ENCODE data around the gene DTX3. TPM values are rescaled to one million over a fixed set of nuclear protein-coding genes. Genes with fewer than 3 reads are reported as not detected.

The DTX3 gene
- polyA plus RNA-seq, 1 donor from 2014 or later: 141 TPM

DNA sequence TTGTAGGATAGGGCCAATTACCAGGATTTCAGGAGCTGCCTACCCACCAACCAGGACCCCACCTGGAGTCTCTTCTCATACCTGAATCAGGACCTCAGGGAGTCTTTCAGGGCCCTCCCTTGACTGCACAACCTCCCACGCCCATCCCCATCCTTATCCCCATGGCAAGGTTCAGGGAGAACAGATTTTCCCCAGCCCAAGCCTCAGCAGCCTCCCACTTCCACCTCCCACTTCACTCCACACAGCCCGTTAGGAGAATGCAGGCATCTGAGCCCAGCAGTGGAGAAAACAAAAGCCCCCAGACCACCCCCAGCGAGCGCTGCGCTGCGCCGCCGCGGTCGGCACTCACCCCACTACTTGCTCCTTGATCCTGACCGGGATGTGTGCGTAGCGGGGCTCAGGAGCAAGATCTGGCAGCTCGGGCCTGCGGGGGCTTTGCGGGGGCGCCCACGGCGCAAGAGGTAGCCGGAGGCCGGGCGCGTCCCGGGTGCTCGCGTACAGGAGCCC is 27.0 kb downstream of the DTX3 start:
- H3F3A ChIP-seq (ENCODE audit: insufficient read depth, low read length, poor library complexity, severe bottlenecking): peaks cover 3% of the 10 kb centered on the region
- peak overlapping the region; percentile 82 for H3K27ac ChIP-seq (ENCODE audit: low read length)
- H3K9me3 ChIP-seq (ENCODE audit: low read length): no peaks in the 10 kb centered on the region
- H3K79me2 ChIP-seq (replicated peaks; ENCODE audit: insufficient read depth, low read length): peaks cover 7% of the 10 kb centered on the region
- peak overlapping the region; percentile 60 for H2AFZ ChIP-seq (ENCODE audit: low read depth, low read length)
- peaks cover 43% of the 10 kb centered on the region for H3K27me3 ChIP-seq (ENCODE audit: insufficient read depth, low read depth, low read length)
- no peaks in the 10 kb centered on the region for H3K9me2 ChIP-seq (ENCODE audit: insufficient read depth, low read length)
- peaks cover 14% of the 10 kb centered on the region for H3K36me3 ChIP-seq (ENCODE audit: insufficient read depth, low read length)
- peak overlapping the region; percentile 94 for H3K9ac ChIP-seq (ENCODE audit: low read length)
- peak overlapping the region; percentile 97 for H3K4me3 ChIP-seq (ENCODE audit: low read length)
- TF ChIP-seq, protein P1, sequence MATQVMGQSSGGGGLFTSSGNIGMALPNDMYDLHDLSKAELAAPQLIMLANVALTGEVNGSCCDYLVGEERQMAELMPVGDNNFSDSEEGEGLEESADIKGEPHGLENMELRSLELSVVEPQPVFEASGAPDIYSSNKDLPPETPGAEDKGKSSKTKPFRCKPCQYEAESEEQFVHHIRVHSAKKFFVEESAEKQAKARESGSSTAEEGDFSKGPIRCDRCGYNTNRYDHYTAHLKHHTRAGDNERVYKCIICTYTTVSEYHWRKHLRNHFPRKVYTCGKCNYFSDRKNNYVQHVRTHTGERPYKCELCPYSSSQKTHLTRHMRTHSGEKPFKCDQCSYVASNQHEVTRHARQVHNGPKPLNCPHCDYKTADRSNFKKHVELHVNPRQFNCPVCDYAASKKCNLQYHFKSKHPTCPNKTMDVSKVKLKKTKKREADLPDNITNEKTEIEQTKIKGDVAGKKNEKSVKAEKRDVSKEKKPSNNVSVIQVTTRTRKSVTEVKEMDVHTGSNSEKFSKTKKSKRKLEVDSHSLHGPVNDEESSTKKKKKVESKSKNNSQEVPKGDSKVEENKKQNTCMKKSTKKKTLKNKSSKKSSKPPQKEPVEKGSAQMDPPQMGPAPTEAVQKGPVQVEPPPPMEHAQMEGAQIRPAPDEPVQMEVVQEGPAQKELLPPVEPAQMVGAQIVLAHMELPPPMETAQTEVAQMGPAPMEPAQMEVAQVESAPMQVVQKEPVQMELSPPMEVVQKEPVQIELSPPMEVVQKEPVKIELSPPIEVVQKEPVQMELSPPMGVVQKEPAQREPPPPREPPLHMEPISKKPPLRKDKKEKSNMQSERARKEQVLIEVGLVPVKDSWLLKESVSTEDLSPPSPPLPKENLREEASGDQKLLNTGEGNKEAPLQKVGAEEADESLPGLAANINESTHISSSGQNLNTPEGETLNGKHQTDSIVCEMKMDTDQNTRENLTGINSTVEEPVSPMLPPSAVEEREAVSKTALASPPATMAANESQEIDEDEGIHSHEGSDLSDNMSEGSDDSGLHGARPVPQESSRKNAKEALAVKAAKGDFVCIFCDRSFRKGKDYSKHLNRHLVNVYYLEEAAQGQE (IDR thresholded peaks at IDR 0.05; ENCODE audit: borderline replicate concordance): no peak
- TF ChIP-seq POLR2AphosphoS5 (IDR thresholded peaks at IDR 0.05) (peak; percentile 25), RAD21 (conservative IDR thresholded peaks at IDR 0.05) (no peak), SMC3 (conservative IDR thresholded peaks at IDR 0.05; ENCODE audit: poor library complexity) (no peak)
- peak overlapping the region; percentile 93 for H3K4me2 ChIP-seq (ENCODE audit: low read length)
- H4K20me1 ChIP-seq (ENCODE audit: insufficient read depth): no peaks in the 10 kb centered on the region

DNA sequence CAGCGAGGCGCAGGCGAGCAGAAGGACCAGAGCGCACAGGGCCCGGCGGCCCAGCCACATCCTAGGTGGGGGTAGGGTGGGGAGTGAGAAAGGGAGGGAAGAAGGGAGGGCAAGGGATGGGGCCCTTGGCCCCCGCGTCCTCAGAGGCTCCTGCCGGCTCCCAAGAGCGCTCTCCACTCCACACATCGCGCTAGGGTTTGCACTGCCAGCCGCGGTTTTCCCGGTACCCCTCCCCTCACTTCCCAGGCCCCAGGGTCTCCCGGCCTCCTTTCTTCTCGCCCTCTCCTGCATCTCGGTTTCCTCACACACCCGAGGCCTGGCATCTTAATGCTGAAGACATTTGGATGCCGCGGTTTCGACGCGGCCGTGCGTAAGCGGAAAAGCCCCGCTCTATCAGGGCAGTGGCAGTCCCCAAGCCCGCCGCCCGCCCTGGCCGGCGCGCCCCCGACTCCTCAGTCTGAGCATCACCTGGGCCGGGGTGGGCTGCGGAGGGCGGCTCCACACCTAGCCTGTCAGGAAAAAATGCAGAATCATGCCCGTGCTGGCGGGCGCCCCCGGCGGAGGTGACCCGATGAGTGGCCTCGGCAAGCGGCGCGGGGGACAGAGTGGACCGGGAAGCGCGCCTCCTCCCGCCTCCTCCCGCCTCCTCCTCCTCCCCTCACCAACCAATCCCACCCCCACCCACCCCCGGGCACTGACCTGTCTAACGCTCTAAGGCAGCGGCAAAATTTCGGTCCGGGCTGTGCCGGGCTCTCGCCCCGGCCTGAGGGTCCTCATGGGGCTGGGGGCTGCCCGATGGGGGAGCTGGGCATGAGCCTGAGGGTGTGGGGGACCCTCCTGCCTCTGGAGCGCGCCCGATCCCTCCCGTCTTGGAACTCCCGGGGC is 27.7 kb downstream of the DTX3 start:
- Histone ChIP-seq H2AFZ (ENCODE audit: low read depth, low read length) (peak overlapping the region; percentile 60), H3K27ac (ENCODE audit: low read length) (peak overlapping the region; percentile 82)

GRCh38 chr12:57632958-57633840 is 28.6 kb downstream of the DTX3 start, which contains the start of gene B4GALNT1:
B4GALNT1 (minus strand) TSS chr12:57633201; CDS start chr12:57632132, 1,069 bp downstream.
- H4K20me1 ChIP-seq (ENCODE audit: insufficient read depth): no peaks in the 10 kb centered on the region
- H3K4me3 ChIP-seq (ENCODE audit: low read length): peak within 1 kb of the TSS; percentile 97
- H2AFZ ChIP-seq (ENCODE audit: low read depth, low read length): peak within 1 kb of the TSS; percentile 70
- peaks cover 3% of the 10 kb centered on the region for H3F3A ChIP-seq (ENCODE audit: insufficient read depth, low read length, poor library complexity, severe bottlenecking)
- H3K36me3 ChIP-seq (ENCODE audit: insufficient read depth, low read length): peaks cover 13% of the 10 kb centered on the region
- H3K4me2 ChIP-seq (ENCODE audit: low read length): peak within 1 kb of the TSS; percentile 93
- H3K9ac ChIP-seq (ENCODE audit: low read length): peak within 1 kb of the TSS; percentile 94
- no peaks in the 10 kb centered on the region for H3K9me3 ChIP-seq (ENCODE audit: low read length)
- H3K27ac ChIP-seq (ENCODE audit: low read length): peak within 1 kb of the TSS; percentile 82
- H3K79me2 ChIP-seq (replicated peaks; ENCODE audit: insufficient read depth, low read length): peaks cover 7% of the 10 kb centered on the region
- H3K9me2 ChIP-seq (ENCODE audit: insufficient read depth, low read length): no peaks in the 10 kb centered on the region
- peaks cover 32% of the 10 kb centered on the region for H3K27me3 ChIP-seq (ENCODE audit: insufficient read depth, low read depth, low read length)
- TF ChIP-seq EP300 (conservative IDR thresholded peaks at IDR 0.05; ENCODE audit: poor library complexity, severe bottlenecking): peak; percentile 42
- peak; percentile 75 for TF ChIP-seq POLR2AphosphoS5 (IDR thresholded peaks at IDR 0.05)
- TF ChIP-seq, protein P1 (IDR thresholded peaks at IDR 0.05; ENCODE audit: borderline replicate concordance): peak; percentile 82
- TF ChIP-seq TAF1 (IDR thresholded peaks at IDR 0.05; ENCODE audit: low read depth): peak; percentile 78
- no peak for TF ChIP-seq EZH2 (IDR thresholded peaks at IDR 0.05; ENCODE audit: borderline replicate concordance, insufficient read depth, low read length, poor library complexity, severe bottlenecking)
- TF ChIP-seq RAD21 (conservative IDR thresholded peaks at IDR 0.05): peak; percentile 70
- TF ChIP-seq MXI1 (conservative IDR thresholded peaks at IDR 0.05; ENCODE audit: poor library complexity, severe bottlenecking): peak; percentile 61
- TF ChIP-seq, protein P2, sequence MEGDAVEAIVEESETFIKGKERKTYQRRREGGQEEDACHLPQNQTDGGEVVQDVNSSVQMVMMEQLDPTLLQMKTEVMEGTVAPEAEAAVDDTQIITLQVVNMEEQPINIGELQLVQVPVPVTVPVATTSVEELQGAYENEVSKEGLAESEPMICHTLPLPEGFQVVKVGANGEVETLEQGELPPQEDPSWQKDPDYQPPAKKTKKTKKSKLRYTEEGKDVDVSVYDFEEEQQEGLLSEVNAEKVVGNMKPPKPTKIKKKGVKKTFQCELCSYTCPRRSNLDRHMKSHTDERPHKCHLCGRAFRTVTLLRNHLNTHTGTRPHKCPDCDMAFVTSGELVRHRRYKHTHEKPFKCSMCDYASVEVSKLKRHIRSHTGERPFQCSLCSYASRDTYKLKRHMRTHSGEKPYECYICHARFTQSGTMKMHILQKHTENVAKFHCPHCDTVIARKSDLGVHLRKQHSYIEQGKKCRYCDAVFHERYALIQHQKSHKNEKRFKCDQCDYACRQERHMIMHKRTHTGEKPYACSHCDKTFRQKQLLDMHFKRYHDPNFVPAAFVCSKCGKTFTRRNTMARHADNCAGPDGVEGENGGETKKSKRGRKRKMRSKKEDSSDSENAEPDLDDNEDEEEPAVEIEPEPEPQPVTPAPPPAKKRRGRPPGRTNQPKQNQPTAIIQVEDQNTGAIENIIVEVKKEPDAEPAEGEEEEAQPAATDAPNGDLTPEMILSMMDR (IDR thresholded peaks at IDR 0.05; ENCODE audit: poor library complexity, severe bottlenecking): peak; percentile 97

More for the DNA sequence above, 27.7 kb downstream of the DTX3 start:
- peak overlapping the region; percentile 94 for H3K9ac ChIP-seq (ENCODE audit: low read length)
- TF ChIP-seq MXI1 (conservative IDR thresholded peaks at IDR 0.05; ENCODE audit: poor library complexity, severe bottlenecking): peak; percentile 9
- TF ChIP-seq TAF1 (IDR thresholded peaks at IDR 0.05; ENCODE audit: low read depth): no peak
- TF ChIP-seq POLR2AphosphoS5 (IDR thresholded peaks at IDR 0.05): peak; percentile 46
- H3K79me2 ChIP-seq (replicated peaks; ENCODE audit: insufficient read depth, low read length): peaks cover 7% of the 10 kb centered on the region
- peaks cover 38% of the 10 kb centered on the region for H3K27me3 ChIP-seq (ENCODE audit: insufficient read depth, low read depth, low read length)
- H3K9me2 ChIP-seq (ENCODE audit: insufficient read depth, low read length): no peaks in the 10 kb centered on the region
- peak overlapping the region; percentile 93 for H3K4me2 ChIP-seq (ENCODE audit: low read length)
- peak overlapping the region; percentile 97 for H3K4me3 ChIP-seq (ENCODE audit: low read length)
- peaks cover 3% of the 10 kb centered on the region for H3F3A ChIP-seq (ENCODE audit: insufficient read depth, low read length, poor library complexity, severe bottlenecking)
- no peaks in the 10 kb centered on the region for H4K20me1 ChIP-seq (ENCODE audit: insufficient read depth)
- no peaks in the 10 kb centered on the region for H3K9me3 ChIP-seq (ENCODE audit: low read length)
- H3K36me3 ChIP-seq (ENCODE audit: insufficient read depth, low read length): peaks cover 14% of the 10 kb centered on the region
